ENCODE data around the gene ACSL6.

Gene ACSL6

DNA sequence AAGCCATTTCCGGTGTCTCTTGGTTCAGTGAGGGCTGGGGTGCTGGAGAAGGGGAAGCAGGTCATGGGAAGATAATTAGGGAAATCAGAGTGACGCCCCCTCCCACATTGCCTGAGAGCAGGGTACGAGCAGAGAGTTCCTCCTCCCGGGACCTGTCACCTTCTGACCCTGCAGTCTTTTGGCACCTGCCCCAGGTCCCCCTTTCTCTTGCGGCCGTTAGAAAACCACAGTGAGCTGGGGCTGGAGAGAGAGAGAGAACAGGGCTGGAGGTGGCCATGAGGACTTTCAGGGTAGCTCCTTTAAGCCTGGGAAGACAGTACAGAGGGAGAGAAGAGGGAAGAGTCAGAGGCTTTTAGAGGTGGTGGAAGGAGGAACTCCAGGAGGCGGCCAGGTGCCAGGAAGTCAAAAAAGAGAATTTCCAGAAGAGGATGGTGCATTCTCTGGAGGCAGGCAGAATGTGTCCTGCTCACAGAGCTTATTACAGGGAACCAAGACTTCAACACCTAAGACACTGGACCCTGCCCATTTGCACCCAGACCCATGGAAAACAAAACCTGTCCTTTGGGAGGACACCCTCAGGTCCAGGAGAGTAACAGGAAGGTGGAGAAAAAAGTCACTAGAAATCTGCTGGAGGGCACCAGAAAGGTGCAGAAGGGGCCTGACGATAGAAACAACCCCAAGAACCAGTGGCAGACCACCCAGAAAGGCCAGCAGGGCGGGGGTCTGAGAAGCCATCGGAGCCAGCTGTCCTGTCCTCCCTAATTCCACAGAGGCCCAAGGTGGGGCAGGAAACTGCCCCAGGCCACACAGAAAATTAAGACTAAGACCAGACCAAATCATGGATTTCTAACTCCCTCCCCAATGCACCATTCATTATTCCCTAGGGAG, 6.5 kb upstream of the ACSL6 start:
- no peak for DNase-seq (ENCODE audit: low read depth, low spot score)

DNA sequence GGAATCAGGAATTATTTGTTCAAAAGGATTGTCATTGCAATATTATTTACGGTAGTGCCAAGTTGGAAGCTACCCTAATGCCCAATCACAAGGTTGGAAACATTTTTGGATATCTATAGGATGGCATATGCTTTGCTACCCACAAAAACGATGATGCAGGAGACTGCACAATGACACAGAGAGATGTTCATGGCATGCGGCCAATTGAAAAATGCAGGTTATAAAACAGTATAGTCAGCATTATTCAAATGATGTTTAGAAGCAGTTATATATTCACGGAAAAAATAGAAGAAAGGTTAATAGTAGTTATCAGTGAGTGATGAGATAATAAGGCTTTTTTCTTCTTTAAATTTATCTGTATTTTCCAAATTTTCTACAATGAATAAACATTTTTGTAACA, 5.9 kb upstream of the ACSL6 start:
- no peak for DNase-seq (ENCODE audit: low read depth, low spot score)

DNA sequence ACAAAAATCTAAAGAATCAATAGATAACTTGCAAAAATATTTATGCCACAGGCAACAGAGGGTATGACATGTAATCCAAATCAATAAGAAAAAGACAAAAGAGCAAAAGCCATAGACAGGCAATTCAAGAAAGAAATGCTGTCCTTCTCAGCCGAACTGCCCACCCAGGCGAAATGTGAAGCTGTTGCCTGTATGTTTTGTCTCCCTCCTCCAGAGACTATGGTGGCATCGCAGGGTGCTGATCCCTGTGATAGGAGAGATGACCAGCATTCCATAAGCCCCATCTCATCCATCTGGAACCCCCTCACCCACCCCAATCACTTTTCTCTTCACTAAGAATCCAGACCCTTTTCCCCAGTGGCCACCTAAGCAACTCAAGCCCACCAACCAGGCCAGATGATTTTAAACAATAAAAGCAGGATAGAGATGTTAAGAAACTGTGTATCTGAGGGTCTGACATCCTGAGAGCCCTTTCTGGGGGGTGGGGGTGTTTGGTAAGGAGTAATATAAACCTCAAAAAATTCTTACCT, 5.3 kb upstream of the ACSL6 start:
- DNase-seq (ENCODE audit: low read depth, low spot score) = no peak

DNA sequence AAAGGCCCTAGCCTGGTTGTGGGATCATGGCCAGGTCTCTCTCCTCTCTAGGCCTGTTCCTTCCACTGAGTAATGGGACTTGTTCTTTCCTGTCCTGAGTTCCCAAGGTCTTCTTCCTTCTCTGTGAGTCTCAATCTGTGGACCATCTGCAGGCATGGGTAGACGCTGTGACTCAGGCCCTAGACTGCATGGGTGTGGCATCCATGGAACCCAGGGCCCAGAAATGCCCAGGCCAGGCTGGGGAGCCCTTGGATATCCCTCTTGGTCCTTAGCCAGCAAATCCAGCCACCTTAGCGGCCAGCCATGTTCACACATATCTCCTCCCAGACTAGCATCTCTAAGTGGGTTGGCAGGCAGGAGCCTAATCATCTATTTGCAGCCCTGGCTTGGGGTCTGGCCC, 2.3 kb upstream of the ACSL6 start:
- DNase-seq (ENCODE audit: low read depth, low spot score) = no peak

DNA sequence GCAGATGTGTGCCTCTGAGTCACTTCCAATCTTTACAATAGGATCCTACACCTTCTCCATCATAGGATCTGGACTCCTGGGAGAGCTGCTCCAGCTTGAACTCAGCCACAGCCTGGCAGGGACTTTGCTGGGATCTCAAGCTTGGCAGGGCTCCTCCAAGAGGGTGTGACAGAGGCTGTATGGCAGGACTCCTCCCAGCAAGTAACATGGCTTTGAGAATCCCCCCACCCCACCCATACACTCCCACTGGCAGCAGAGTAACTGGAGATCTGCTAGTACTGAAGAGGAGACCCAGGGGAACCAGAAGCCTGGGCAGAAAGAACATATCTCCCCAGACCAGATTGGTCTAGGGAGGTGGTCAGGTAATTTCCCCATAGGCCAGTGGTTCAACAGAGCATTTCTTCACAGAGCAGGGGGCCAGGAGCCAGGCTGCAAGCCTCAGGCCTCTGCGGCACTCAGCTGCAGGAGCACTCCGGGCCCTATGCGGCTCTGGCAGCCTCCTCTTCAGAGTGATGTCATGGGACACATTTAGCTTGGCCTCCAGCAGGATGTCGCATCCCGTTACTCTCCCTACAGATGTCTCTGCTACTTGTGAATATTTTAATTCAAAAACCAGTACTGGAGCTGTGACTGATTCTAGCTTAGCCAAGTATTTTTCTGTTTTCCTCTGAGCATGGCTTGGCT, 1.7 kb upstream of the ACSL6 start:
- DNase-seq (ENCODE audit: low read depth, low spot score) = no peak

DNA sequence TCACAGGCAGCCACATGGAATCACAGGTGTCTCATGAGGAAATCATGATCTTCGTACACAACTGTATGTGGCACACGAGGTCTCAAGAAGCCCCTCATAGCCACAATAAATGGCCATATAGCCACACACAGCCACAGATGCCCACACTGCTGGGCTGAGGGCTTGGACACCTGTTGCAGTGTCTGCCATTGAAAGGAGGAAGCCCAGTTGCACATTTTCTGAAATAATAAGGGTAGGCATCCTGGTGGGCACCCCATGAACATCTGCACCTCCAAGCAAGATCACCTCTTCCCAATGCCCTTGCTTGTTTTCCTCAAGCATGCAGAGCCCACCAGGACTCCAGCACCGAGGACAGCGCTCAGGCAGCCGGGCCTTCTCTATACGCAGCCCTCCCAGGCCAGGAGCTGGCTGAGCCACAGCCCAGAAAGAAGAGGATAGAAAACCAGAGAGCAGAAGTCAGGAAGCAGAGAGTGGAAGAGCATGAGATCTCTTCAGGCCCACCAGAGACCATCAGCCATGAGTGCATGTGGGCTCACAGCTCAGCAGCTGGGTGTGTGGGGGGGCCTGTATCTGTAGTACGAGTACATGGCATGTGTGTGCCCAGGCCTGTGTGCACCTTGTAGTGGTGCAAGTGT, 1.0 kb upstream of the ACSL6 start:
- DNase-seq (ENCODE audit: low read depth, low spot score) = peak; percentile 84

DNA sequence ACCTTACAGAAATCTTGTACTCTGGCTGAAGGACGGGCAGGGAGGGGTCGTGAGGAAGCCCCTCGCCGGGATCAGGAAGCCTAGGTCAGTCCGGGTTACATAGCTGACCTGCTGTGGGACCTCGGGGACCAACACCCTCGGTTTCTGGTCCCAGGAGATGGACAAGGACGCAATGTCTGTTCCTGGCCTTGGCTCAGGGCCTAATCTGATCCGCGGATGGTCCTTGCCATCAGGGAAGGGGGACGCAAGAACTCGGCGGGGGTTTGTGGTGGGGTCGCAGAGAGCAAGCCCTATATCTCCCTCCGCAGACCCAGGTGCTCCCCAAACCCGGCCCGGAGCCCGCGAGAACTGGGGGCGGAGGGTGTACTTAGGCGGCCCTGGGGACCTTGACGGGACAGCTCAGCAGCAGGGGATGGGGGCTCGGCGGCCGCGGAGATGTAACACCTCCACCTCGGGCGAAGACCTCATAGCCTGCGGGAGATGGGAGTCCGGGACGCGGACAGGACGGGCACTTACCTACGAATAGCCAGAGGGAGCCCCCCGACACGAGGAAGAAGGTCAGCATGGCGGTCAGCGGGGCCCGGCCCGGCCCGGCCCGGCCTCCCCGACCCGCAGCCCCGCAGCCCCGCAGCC, 353 bp downstream of the ACSL6 start:
- DNase-seq (ENCODE audit: low read depth, low spot score) = no peak

DNA sequence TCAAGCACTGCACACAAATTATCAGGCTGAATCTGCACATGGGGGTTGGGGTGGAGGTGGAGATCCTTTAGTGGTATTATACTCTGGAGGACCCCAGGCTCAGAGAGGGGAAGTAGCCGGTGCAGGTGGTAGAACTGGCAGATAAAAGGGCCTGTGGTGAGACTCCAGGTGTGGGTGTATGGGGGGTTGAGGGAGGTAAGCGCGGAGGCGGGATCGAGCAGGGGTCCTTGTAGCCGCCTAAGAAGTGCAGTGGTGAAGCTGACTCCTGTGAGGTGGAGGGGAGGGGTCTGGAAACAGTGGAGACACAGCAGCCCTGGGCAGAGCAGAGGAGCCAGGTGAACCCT, 841 bp downstream of the ACSL6 start:
- no peak for DNase-seq (ENCODE audit: low read depth, low spot score)

DNA sequence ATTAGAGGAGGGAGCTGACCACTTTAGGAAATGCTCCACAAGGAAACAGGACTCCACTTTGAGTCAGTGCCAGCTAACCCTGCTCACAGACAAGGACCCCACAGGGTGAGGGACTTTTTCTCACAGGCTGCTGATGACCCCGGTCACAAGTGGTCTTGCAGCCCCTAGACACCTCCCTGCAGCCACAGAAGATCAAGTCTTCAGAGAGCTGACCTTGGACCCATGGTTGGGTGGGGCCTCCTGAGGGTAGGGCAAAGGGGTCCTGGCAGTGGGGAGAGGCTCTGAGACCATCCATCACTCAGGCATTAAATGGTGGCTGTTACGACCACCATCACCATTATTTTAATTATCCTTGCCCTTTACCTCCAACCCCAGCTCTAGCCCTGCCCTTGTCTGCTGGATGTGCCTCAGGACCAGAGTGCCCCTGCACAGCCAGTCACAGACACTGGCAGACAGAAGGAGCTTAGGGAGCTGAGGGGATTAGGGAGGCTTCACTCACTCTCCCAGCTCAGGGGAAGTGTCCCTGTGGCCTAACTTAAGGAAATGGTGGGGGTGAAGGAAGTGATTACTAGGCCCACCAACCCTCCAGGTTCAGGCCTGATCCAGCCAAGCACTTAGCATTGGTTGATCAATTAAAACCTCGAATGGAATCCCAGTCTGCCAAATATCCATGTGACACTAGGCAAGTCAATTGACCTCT, 1.6 kb downstream of the ACSL6 start:
- no peak for DNase-seq (ENCODE audit: low read depth, low spot score)

DNA sequence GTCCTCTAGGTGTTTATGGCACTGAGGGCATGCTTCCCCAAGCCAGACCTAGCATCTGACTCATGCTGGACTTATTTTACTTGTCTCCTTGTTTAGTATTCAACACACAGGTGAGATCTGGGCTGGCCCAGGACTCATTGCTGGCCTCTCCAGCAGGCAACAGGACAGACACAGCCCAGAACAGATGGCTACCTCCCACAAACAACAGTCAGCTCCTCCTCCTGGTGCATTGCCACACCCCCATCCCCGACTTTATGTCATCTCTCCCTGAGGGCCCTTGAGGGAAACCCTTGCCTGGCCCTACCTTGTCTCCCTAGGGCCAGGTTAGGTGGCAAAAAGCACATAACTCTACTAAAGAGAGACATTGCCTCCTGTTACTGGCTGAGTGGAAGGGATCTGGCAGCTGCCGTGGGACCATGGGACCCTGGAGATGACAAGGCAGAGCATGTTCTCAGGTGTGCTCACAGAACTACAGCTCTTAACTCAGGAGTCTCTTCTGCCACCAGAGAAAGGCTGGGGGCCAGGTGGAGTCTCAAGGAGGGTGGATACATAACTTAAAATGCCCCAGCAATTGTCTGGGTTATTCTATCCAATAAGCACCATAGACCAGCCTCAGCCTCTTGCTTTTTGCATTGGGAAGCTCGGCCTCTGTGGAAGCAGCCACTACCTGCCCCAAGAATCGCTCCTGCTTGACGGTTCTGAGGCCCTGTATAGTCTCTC, 2.3 kb downstream of the ACSL6 start:
- peak; percentile 74 for DNase-seq (ENCODE audit: low read depth, low spot score)

DNA sequence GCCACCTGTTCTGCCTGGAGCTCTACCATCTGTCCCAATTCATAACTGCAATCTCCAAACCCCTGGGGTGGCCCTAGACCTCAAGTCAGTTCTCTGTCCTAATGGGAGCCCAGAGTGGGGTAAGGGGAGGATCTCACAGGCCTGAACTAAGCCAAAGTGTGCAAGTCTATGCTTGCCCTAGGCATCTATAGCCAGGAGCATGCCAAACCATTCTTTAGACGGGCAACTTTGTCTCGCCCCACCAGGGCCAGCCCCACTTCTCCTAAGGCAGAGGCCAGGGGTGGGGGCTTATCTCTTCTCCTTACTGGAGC, 3.3 kb downstream of the ACSL6 start:
- DNase-seq (ENCODE audit: low read depth, low spot score) = no peak

DNA sequence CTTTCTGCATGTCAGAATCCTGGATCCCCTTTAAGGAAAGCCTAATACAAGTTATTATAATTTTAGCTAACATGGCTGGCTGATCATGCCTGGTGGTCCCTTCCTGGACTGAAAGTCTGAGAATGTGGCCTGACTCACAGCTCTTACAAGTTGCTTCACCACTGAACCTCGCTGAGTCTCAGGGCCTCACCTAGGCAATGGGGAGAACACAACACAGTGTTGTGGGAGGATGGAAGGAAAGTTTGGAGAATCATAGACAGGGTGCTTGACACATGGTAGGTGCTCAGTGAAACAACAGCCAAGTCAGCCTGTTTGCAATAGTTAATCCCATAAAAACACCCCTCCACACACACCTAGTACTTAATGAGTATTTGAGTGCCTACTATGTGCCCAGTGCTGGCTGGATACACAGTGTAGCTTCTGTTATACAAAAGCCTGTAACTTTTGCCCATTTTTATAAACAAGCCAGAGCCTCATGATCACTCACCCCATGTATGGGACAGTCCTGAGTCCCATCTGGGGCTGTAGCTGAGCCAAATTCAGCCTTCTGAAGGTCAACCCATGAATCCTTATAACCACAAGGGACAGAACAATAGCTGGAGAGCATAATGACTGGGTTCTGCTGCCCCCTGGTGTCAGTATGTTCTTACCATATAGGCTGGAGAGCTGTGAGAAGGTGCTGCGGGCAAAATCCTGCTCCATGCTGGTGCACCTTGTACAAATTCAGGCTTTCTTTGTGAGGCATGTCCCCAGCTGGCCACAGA, 3.9 kb downstream of the ACSL6 start:
- peak; percentile 72 for DNase-seq (ENCODE audit: low read depth, low spot score)

DNA sequence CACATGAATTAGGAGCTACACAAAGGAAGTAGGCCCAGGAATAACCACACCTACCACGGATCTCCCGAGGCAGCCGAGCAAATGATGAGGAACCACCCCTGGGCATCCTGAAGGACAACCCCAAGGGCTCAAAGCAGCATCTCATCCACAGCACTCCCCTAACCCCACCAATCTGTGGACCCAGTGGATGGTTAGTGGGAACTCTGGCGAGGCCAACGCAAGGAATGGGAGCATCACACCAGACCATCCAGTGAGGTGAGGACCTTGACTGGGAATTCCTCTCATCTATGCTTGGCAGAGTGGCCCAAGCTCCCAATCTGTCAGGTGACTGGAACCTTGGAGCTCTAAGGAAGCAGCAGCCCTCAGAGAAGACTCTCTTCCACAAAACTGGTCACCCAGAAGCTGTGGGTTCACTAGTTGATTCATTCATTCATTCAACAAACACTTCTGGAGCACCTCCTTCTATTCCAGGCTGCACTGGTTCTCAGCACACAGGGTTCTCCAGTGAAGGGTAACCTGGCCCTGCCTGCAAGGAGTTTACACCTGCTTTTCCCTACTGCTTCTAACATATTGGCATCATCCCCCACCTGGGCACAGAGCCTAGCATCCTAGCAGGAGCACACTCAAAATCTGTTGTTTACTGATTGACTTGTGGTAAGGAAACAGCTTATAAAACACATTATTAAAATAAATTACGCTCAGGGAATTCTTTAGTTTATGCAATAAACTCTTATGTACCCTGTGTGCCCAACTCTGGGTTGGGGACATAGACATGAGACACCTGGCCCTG, 4.9 kb downstream of the ACSL6 start:
- no peak for DNase-seq (ENCODE audit: low read depth, low spot score)

DNA sequence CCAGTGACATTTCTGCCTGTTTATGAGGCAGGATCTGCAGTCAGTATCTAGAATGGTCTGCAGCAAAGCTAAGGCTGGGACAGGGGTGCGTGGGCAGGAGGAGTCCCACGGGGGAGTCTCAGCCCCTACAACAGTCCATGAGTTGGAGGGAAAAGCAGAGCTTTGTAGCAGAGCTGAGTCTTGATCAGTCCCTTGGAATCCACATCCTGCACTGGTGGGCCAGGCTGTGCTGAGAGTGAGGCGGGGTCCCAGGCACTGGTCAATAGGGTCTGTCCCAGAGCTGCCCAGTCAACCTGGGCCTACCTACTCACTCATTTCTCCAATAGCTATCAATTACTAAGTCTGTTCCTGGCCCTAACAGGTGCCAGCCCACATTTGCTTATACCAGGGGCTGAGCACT, 5.9 kb downstream of the ACSL6 start:
- DNase-seq (ENCODE audit: low read depth, low spot score) = no peak

DNA sequence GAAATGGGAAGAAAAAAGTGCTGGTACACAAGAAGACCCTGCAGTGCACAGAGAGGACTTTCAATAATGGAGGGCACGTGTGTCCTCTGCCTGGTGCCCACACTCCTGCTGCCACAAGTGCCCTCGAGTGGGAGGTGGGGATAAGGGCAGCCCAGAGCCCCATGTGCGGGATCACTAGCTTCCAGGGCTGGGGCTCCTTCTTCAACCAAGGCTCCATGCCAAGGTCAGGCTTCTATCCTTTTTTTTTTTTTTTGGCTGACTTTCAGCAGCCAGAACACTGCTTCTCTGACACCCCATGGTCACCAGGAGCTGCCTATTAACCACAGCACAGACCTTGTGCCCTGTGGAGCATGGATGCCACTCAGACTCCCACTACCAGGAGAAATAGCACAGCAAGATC, 7.5 kb downstream of the ACSL6 start:
- no peak for DNase-seq (ENCODE audit: low read depth, low spot score)

DNA sequence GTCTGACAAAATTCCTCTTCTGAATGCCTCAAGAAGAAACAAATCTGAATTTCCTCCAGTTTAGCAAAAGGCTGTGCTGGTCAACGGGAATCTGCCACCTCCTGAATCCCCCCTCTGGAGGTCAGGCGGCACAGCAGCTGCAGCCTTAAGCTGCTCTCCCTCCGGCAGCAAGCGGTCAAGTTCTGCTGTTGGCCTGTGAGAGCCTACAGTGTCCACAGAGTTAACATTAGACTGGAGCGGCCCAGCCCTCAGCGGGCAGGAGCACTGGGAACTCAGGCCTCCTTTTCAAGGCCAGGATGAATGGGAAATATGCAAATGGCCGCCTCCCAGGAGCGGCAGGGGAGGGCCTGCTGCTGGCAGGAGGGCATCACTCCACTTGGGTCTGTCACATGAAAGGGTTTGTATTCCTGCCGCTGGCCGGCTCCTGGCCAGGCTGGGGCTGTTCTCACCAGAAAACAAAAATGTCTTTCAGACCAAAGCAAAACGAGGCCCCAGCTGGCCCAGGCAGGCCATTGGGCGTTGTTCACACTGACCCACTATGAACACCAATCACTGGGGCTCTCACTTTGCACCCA, 8.2 kb downstream of the ACSL6 start:
- DNase-seq (ENCODE audit: low read depth, low spot score) = peak; percentile 92

DNA sequence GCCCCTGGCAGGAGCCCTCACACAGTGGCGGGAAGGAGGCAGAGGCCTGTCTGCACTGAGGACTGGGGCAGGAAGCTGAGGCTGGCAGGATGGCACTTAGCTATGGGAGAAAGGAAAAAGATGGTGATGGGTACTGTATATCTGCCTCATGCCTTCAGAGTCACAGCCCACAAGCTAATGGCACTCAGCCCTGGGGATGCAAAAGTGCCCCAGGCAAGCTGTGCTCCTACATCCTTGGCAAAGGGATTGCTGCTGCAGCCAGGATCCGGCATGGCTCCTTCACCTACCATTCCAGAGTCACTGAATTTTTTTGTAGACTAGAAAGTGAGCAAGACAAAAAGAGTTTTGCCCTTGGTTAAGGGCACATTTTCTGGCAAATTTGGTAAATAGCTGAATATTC, 8.7 kb downstream of the ACSL6 start:
- DNase-seq (ENCODE audit: low read depth, low spot score) = no peak

DNA sequence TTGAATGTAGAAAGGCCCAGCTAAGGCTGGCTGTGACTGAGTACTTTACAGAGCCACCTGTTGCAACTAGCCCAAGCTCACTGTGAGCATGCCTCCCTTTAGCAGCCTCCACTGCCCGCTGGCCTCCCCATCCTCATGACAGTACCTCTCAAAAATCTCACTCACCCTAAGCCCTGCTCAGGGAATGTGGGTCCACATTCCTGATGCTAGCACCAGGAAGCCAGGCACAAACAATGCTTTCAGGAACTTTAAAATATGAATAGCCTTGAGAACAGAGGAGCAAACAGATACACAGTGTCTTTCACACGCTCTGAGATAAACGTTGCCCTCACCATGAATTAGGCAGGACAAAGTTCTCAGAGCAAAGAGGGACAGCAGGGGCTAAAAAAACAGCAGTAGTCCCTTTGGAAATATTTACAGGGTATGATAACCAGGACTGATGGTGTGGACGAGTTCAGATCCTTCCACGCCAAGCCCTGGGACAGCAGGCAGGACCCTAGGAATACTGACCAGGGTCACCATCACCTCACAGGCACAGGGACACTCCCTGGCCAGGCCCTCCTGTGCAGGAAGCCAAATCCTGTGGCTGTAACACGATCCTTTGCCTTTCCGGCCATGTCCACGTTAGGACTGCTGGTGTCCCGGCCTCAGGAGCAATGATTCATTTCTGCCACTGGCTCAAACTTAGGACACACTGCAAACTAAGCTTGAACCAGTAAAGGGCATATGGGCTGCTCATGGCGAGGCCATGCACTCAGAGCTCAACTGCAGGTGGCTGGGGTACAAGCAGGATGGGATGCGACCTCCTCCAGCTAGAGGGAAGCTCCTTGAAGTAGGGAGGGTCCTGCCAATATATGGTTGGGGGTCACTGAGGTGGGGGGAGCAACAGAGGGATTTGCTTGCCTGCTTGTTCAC, 9.6 kb downstream of the ACSL6 start:
- no peak for DNase-seq (ENCODE audit: low read depth, low spot score)

All from ELF-1 (cell line).